B cell (primary cell): Measurements from ENCODE around the gene CPED1. TPM values are rescaled to one million over a fixed set of nuclear protein-coding genes. Genes with fewer than 3 reads are reported as not detected.

Experiments
- ATAC-seq: fragments of 200-7000 bp; cut with Tn5 transposase; one replicate; pipeline ENCODE4 v1.10.0; 2021; ENCODE audit warnings: low read depth, mild to moderate bottlenecking, moderate number of reproducible peaks, moderate library complexity
- CTCF ChIA-PET: fragments of 350-600 bp; sonication (Branson Sonifier 250); formaldehyde crosslinking; loops from one replicate; lab custom pipeline; 2021; ENCODE audit warnings: antibody characterized with exemption, inconsistent platforms; lab: Charles Lee
- POLR2A ChIA-PET: fragments of 350-600 bp; sonication (Branson Sonifier 250); formaldehyde crosslinking; loops from one replicate; lab custom pipeline; 2021; ENCODE audit warnings: antibody characterized with exemption; lab: Charles Lee
- DNase-seq: peaks from one replicate; pipeline ENCODE4 v3.0.0; 2013
- H2AFZ ChIP-seq: 2 replicates; pipeline ENCODE4 v1.6.1; 2012; ENCODE audit warnings: mild to moderate bottlenecking, low read depth, low read length; ENCODE audit not compliant: insufficient read depth, poor library complexity, severe bottlenecking
- H3K27ac ChIP-seq, 2 donors: 1 replicate in 1 of 2; 2 replicates in 1 of 2; pipeline ENCODE4 v1.5.1; 2012 to 2013; ENCODE audit warnings: low read length in 2 of 2, mild to moderate bottlenecking in 2 of 2, moderate library complexity in 1 of 2
- H3K27me3 ChIP-seq, 4 experiments: fragments of 200-600 bp in 1 of 4; sonication (generic) in 1 of 4; replicated peaks in 1 of 4; 1 replicate in 2 of 4; 2 replicates in 2 of 4; pipeline versions ENCODE4 v1.6.1 to v1.7.0; 2013 to 2016; ENCODE audit warnings: low read length in 3 of 4, mild to moderate bottlenecking in 2 of 4, mixed read lengths in 1 of 4, moderate library complexity in 1 of 4; ENCODE audit not compliant: insufficient read depth in 4 of 4, control insufficient read depth in 3 of 4; ENCODE audit errors: control extremely low read depth in 1 of 4
- H3K36me3 ChIP-seq, 2 experiments: replicated peaks in 1 of 2; 1 replicate in 1 of 2; 2 replicates in 1 of 2; pipeline versions ENCODE4 v1.6.1 to v1.7.1; 2013; ENCODE audit warnings: low read length in 1 of 2; ENCODE audit not compliant: insufficient read depth in 2 of 2, control insufficient read depth in 1 of 2; ENCODE audit errors: control extremely low read depth in 1 of 2, extremely low read depth in 1 of 2
- H3K4me1 ChIP-seq, 2 donors: fragments of 200-600 bp in 1 of 2; sonication (generic) in 1 of 2; 1 replicate in 1 of 2; 2 replicates in 1 of 2; pipeline versions ENCODE4 v1.5.1 to v1.6.1; 2013 to 2017; ENCODE audit warnings: low read length in 2 of 2; ENCODE audit not compliant: control insufficient read depth in 2 of 2, insufficient read depth in 2 of 2
- H3K4me2 ChIP-seq: replicated peaks from 2 replicates; pipeline ENCODE3; 2012; ENCODE audit warnings: mild to moderate bottlenecking, low read depth, low read length; ENCODE audit not compliant: poor library complexity, severe bottlenecking
- H3K4me3 ChIP-seq, 5 experiments: fragments of 200-600 bp in 1 of 5; sonication (generic) in 1 of 5; 1 replicate in 3 of 5; 2 replicates in 2 of 5; pipeline versions ENCODE4 v1.5.1 to v1.7.0; 2011 to 2016; ENCODE audit warnings: low read length in 4 of 5, mild to moderate bottlenecking in 4 of 5, low read depth in 2 of 5, control low read depth in 1 of 5, moderate library complexity in 1 of 5; ENCODE audit not compliant: insufficient read depth in 1 of 5; ENCODE audit errors: control extremely low read depth in 1 of 5, extremely low read depth in 1 of 5
- H3K79me2 ChIP-seq: fragments of 200-600 bp; sonication (generic); one replicate; pipeline ENCODE4 v1.6.0; 2016; ENCODE audit warnings: low read length; ENCODE audit not compliant: control insufficient read depth, insufficient read depth
- H3K9ac ChIP-seq: fragments of 200-600 bp; sonication (generic); 2 replicates; pipeline ENCODE4 v1.6.1; 2017; ENCODE audit warnings: mild to moderate bottlenecking, low read length, moderate library complexity
- H3K9me3 ChIP-seq, 3 donors: one replicate each; pipeline versions ENCODE4 v1.6.1 to v1.7.1; 2013; ENCODE audit warnings: low read length in 2 of 3; ENCODE audit not compliant: control insufficient read depth in 2 of 3, insufficient read depth in 1 of 3; ENCODE audit errors: control extremely low read depth in 1 of 3
- H4K20me1 ChIP-seq: 2 replicates; pipeline ENCODE4 v1.6.0; 2012; ENCODE audit warnings: mild to moderate bottlenecking, low read length; ENCODE audit not compliant: insufficient read depth, control insufficient read depth, poor library complexity, severe bottlenecking
- H3K27ac Mint-ChIP-seq: one replicate; pipeline ENCODE4 v1.8.0; 2021; ENCODE audit warnings: mixed read lengths
- H3K27me3 Mint-ChIP-seq: one replicate; pipeline ENCODE4 v1.8.0; 2021; ENCODE audit warnings: mixed read lengths
- H3K4me1 Mint-ChIP-seq: one replicate; pipeline ENCODE4 v1.8.0; 2021; ENCODE audit warnings: mixed read lengths
- H3K4me3 Mint-ChIP-seq: one replicate; pipeline ENCODE4 v1.8.0; 2021; ENCODE audit warnings: mixed read lengths
- H3K9me3 Mint-ChIP-seq: one replicate; pipeline ENCODE4 v1.8.0; 2022; ENCODE audit warnings: mixed read lengths; ENCODE audit not compliant: insufficient read depth
- EZH2 ChIP-seq: IDR thresholded peaks from 2 replicates; pipeline ENCODE4 v1.6.1; 2012; ENCODE audit warnings: borderline replicate concordance, low read depth, mild to moderate bottlenecking, moderate library complexity, low read length; ENCODE audit not compliant: insufficient read depth, poor library complexity, severe bottlenecking
- WGBS: methylation state at CpG from one replicate; pipeline ENCODE4 v1.1.5; 2013; ENCODE audit warnings: missing lambda C conversion rate; ENCODE audit not compliant: insufficient coverage; 5-methylcytosine and 5-hydroxymethylcytosine counted together
- intact Hi-C: fragments of 100-400 bp; cut with micrococcal nuclease; formaldehyde crosslinking; loops from one replicate; pipeline ENCODE4 v1.10.0; 2022
- polyA plus RNA-seq: library from polyadenylated mRNA; depleted of rRNA; stranded (reverse); fragments of >200 nt; gene quantifications from 2 replicates; pipeline ENCODE4 v1.2.3, GENCODE V29; 2012
- total RNA-seq, 2 donors: library from RNA; stranded (reverse); fragments of 120-200 nt in 1 of 2; gene quantifications; 1 replicate in 1 of 2; 2 replicates in 1 of 2; pipeline versions ENCODE4 v1.2.3 to v1.2.4, GENCODE V29; 2013 to 2022
- TF ChIP-seq, protein P1 (sequence below): fragments of 200-600 bp; IDR thresholded peaks from one replicate; pipeline ENCODE4 v1.8.0; 2022; ENCODE audit warnings: antibody characterized with exemption, mild to moderate bottlenecking

The CPED1 gene
- total and polyA plus RNA-seq, 2 donors (not counting 1 experiment from before 2014, with no cell fraction given) = 0.44 to 3.8 TPM

DNA sequence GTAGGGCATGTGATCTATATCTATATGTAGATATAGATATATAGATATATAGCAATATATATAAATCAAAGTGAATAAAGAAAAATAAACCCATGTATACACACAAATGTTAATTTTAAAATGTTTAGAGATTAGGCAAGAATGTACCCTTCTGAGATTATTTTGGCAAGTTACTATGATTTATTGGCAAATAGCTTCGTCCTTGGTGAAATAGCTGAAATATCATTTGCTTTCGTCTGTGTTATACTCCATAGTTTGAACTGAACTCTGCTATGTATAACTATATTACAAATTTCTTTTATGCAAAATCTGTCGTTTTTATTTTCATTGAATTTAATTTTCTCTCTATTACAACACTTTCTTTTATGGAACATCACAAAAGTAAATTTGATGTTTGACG lies 57.5 kb downstream of the CPED1 start:
- peaks cover 0 to 5% (median 0%) of the 10 kb centered on the region in 3 donors for H3K9me3 ChIP-seq
- H3K4me1 ChIP-seq = no peaks in the 10 kb centered on the region
- POLR2A ChIA-PET = no interaction called here
- Mint-ChIP-seq H3K9me3 (no peaks in the 10 kb centered on the region), H3K4me1 (no peaks in the 10 kb centered on the region), H3K27ac (no peak overlapping the region), H3K27me3 (peaks cover 7% of the 10 kb centered on the region), H3K4me3 (no peak overlapping the region)
- ATAC-seq (no peak), DNase-seq (no peak)
- TF ChIP-seq EZH2 = no peak
- TF ChIP-seq, protein P1, sequence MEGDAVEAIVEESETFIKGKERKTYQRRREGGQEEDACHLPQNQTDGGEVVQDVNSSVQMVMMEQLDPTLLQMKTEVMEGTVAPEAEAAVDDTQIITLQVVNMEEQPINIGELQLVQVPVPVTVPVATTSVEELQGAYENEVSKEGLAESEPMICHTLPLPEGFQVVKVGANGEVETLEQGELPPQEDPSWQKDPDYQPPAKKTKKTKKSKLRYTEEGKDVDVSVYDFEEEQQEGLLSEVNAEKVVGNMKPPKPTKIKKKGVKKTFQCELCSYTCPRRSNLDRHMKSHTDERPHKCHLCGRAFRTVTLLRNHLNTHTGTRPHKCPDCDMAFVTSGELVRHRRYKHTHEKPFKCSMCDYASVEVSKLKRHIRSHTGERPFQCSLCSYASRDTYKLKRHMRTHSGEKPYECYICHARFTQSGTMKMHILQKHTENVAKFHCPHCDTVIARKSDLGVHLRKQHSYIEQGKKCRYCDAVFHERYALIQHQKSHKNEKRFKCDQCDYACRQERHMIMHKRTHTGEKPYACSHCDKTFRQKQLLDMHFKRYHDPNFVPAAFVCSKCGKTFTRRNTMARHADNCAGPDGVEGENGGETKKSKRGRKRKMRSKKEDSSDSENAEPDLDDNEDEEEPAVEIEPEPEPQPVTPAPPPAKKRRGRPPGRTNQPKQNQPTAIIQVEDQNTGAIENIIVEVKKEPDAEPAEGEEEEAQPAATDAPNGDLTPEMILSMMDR = no peak
- intact Hi-C loops = no loop called here
- WGBS = no CpG with 5 or more reads among the region's 4 CpGs
- H4K20me1 ChIP-seq = no peaks in the 10 kb centered on the region
- H3K27ac ChIP-seq = no peak overlapping the region
- H3K9ac ChIP-seq = no peak overlapping the region
- no peaks in the 10 kb centered on the region for H3K36me3 ChIP-seq
- no peak overlapping the region for H3K4me2 ChIP-seq
- H2AFZ ChIP-seq = no peak overlapping the region
- no peak overlapping the region for H3K4me3 ChIP-seq
- peaks cover 0 to 3% (median 0%) of the 10 kb centered on the region in 4 experiments for H3K27me3 ChIP-seq
- H3K79me2 ChIP-seq = no peaks in the 10 kb centered on the region
- CTCF ChIA-PET = no interaction called here

- POLR2A ChIA-PET = no interaction called here
- no CpG with 5 or more reads among the region's 2 CpGs for WGBS
- Histone ChIP-seq H3K9ac (no peak overlapping the region), H3K9me3 (peaks cover 0 to 5% (median 0%) of the 10 kb centered on the region in 3 donors), H3K79me2 (no peaks in the 10 kb centered on the region), H2AFZ (no peak overlapping the region), H4K20me1 (no peaks in the 10 kb centered on the region), H3K36me3 (no peaks in the 10 kb centered on the region), H3K4me3 (no peak overlapping the region), H3K27ac (no peak overlapping the region), H3K4me1 (no peaks in the 10 kb centered on the region), H3K4me2 (no peak overlapping the region), H3K27me3 (no peaks in the 10 kb centered on the region)
- CTCF ChIA-PET = no interaction called here
- no peaks in the 10 kb centered on the region for H3K4me1 Mint-ChIP-seq
- no peak overlapping the region for H3K27ac Mint-ChIP-seq
- peaks cover 7% of the 10 kb centered on the region for H3K27me3 Mint-ChIP-seq
- no peak overlapping the region for H3K4me3 Mint-ChIP-seq
- DNase-seq (no peak), ATAC-seq (no peak)
- TF ChIP-seq, protein P1 = no peak
- TF ChIP-seq EZH2 = no peak
- no peaks in the 10 kb centered on the region for H3K9me3 Mint-ChIP-seq
- intact Hi-C loops = no loop called here
Measured at GRCh38 chr7:121046893-121047468, 58.5 kb downstream of the CPED1 start.
